ENCODE measurements around the gene CDH22.

Gene CDH22

DNA sequence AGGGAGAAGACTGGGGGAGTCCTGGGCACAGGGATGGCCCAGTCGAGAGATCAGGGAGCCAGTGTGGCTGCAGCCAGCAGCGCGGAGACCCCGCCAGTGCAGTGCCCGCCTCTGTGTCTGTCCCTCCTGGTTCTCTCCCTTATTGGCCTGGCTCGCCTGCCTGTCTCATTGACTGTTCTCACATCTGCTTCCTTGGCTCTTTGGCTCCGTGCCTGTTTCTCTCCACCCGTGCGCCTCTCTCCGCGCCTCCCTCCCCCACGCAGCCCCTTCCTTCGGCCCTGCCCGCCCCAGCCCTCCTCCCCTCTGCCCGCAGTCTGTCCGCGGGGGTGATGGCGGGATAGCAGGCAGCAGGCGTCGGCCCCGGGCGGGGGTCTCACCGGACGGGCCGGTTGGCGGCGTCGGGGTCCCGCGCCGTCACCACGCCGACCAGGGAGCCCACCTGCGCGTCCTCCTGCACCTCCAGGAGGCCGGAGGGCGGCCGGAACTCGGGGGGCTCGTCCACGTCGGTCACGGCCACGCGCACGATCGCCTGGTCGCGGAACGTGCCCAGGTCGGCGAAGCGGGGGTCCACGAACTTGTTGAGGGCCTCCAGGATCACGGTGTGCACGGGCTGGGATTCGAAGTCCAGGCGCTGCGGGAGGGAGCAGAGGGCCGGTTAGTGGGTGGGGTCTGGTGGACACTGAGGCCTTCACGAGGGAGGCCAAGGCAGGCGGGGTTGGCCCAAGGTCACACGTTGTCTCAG lies 98.2 kb downstream of the CDH22 start:
- H3K9me3 Mint-ChIP-seq: no peaks in the 10 kb centered on the region
- H3K36me3 Mint-ChIP-seq (ENCODE audit: low read depth): no peaks in the 10 kb centered on the region
- peaks cover 14% of the 10 kb centered on the region for H3K4me1 Mint-ChIP-seq (ENCODE audit: low read depth)
- peaks cover 42% of the 10 kb centered on the region for H3K27me3 Mint-ChIP-seq
- no peak overlapping the region for H3K4me3 Mint-ChIP-seq
- no peak overlapping the region for H3K27ac Mint-ChIP-seq

DNA sequence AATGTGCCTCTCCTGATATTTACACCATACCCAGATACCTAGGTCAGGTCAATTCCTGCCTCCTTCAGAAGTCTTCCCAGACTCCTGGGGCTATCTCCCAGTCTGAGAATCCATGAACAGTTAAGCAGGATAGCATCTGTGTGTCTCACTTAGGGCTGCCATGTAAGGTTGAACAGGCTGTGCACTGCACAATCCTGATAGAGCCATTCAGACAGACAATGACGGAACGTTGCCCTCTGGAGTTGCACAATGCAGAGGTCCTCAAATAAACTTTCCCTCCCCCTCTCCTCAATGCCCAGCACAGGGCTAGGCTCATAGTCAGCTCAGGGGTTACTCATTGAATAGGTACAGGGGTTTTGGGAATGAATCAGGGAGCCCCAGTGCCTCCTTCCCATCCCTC lies 100.5 kb downstream of the CDH22 start:
- no peaks in the 10 kb centered on the region for H3K9me3 Mint-ChIP-seq
- peaks cover 16% of the 10 kb centered on the region for H3K4me1 Mint-ChIP-seq (ENCODE audit: low read depth)
- H3K27me3 Mint-ChIP-seq: peaks cover 43% of the 10 kb centered on the region
- H3K4me3 Mint-ChIP-seq: no peak overlapping the region
- H3K36me3 Mint-ChIP-seq (ENCODE audit: low read depth): no peaks in the 10 kb centered on the region
- no peak overlapping the region for H3K27ac Mint-ChIP-seq

DNA sequence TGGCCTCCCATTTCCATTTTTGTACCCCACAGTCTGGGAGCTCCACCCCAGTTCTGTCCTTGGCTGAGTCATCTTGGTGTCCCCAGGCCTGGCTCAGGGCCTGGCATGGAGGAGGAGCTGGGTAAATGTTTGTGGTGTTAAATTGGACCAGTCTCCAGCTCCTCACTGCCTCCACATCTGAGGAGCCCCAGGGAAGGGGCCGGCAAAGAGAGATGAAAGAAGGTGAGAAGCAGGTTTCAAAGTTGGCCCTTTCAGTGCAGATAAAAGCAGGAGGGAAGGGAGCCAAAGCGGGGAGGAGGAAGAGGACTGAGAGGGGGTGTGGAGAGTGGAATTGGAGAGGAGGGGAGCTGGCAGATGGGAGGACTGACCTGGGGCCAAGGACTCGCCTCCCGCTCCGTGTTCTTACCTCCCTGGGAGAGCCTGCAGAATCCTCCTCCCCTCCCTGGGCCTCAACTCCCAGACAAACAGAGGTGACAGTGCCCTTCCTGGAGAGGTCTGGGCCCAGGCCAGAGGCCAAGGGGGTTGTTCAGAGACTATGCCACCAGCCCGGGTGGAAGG lies 101.2 kb downstream of the CDH22 start:
- H3K27me3 Mint-ChIP-seq: peaks cover 42% of the 10 kb centered on the region
- no peak overlapping the region for H3K27ac Mint-ChIP-seq
- peaks cover 16% of the 10 kb centered on the region for H3K4me1 Mint-ChIP-seq (ENCODE audit: low read depth)
- no peaks in the 10 kb centered on the region for H3K36me3 Mint-ChIP-seq (ENCODE audit: low read depth)
- H3K4me3 Mint-ChIP-seq: no peak overlapping the region
- no peaks in the 10 kb centered on the region for H3K9me3 Mint-ChIP-seq

DNA sequence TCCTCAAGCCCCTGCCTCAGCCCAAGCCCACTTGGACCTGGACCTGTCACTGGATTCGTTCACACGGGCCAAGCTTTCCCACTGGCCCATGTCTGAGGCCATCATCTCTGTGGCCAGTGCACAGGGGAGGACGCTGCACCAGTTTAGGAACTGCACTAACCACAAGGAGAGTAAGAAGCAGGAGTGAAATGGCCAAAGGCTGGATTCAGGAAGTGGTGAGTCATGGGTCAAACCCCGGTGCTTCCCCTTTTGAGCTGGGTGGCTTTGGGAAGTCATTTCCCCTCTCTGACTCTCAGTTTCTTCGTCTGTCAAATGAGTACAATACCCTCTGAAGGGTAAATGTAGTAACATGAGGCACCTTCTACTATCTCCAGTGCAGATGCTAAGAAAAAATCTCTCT lies 102.3 kb downstream of the CDH22 start:
- H3K9me3 Mint-ChIP-seq: no peaks in the 10 kb centered on the region
- H3K27ac Mint-ChIP-seq: no peak overlapping the region
- peaks cover 43% of the 10 kb centered on the region for H3K27me3 Mint-ChIP-seq
- no peak overlapping the region for H3K4me3 Mint-ChIP-seq
- H3K4me1 Mint-ChIP-seq (ENCODE audit: low read depth): peaks cover 16% of the 10 kb centered on the region
- H3K36me3 Mint-ChIP-seq (ENCODE audit: low read depth): no peaks in the 10 kb centered on the region

DNA sequence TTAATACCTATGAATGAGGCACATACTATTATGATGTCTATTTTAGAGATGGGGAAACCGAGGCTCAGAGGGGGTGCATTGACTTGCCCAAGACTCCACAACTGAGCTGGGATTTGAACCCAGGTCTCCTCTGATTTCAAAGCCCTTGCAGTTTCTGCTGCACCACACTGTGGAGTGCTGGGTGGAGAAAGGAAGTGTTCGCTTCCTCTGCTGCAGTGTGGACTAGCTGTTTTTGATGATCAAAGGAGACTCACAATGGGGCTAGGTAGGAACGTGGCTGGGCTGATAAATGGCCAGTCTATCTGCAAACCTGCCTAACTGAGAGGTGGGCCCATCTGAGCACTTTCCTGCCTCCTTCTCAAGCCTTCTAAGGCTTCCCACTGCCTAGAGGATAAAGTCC lies 102.9 kb downstream of the CDH22 start:
- no peaks in the 10 kb centered on the region for H3K36me3 Mint-ChIP-seq (ENCODE audit: low read depth)
- H3K4me3 Mint-ChIP-seq: no peak overlapping the region
- H3K9me3 Mint-ChIP-seq: no peaks in the 10 kb centered on the region
- peaks cover 39% of the 10 kb centered on the region for H3K27me3 Mint-ChIP-seq
- no peak overlapping the region for H3K27ac Mint-ChIP-seq
- peaks cover 16% of the 10 kb centered on the region for H3K4me1 Mint-ChIP-seq (ENCODE audit: low read depth)

DNA sequence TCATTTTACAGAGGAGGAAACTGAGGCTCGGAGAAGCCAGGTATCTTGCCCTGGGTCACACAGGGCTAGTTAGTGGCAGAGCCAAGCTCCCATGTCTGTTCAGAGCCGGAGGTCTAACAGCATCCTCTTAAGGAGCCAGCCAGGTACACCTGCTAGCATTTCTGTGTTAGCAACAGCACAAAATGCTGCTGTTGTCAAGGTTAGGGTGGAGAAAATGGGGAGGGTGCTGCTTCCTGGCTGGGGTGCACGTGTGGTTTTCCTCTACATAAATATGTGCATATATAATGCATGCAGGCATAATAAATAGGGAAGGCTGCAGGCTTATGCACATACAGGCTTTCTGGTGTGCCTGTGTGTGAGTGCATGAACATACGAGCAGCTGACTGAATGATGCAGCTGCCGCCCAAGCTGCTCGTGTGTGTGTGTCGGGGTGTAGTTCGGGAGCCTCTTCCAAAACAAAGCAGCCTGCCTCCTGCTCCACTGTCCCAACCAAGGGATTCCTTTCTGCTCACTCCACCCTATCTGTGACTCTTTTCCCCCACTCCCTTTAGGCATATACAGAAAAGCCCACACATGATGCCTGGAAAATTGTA lies 103.6 kb downstream of the CDH22 start:
- H3K36me3 Mint-ChIP-seq (ENCODE audit: low read depth): no peaks in the 10 kb centered on the region
- H3K4me3 Mint-ChIP-seq: no peak overlapping the region
- no peaks in the 10 kb centered on the region for H3K9me3 Mint-ChIP-seq
- H3K27ac Mint-ChIP-seq: no peak overlapping the region
- peaks cover 16% of the 10 kb centered on the region for H3K4me1 Mint-ChIP-seq (ENCODE audit: low read depth)
- peaks cover 40% of the 10 kb centered on the region for H3K27me3 Mint-ChIP-seq

DNA sequence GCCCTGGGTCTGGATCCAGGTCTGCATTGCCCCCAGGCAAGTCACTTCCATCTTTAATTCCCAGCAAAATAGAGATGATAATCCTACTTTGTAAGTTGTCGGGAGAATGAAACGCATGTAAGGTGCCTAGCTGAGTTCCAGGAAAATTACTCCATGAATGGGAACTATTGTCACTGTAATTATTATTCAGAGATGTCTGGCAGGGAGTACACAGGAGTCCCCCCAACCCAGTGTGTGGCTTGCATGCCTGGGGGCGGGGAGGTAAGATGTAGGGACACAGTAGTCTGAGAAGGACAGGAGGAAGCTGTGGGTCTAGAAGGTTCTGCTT lies 104.8 kb downstream of the CDH22 start:
- H3K9me3 Mint-ChIP-seq: no peaks in the 10 kb centered on the region
- no peaks in the 10 kb centered on the region for H3K36me3 Mint-ChIP-seq (ENCODE audit: low read depth)
- no peak overlapping the region for H3K27ac Mint-ChIP-seq
- H3K4me3 Mint-ChIP-seq: no peak overlapping the region
- H3K4me1 Mint-ChIP-seq (ENCODE audit: low read depth): peaks cover 16% of the 10 kb centered on the region
- peaks cover 44% of the 10 kb centered on the region for H3K27me3 Mint-ChIP-seq

DNA sequence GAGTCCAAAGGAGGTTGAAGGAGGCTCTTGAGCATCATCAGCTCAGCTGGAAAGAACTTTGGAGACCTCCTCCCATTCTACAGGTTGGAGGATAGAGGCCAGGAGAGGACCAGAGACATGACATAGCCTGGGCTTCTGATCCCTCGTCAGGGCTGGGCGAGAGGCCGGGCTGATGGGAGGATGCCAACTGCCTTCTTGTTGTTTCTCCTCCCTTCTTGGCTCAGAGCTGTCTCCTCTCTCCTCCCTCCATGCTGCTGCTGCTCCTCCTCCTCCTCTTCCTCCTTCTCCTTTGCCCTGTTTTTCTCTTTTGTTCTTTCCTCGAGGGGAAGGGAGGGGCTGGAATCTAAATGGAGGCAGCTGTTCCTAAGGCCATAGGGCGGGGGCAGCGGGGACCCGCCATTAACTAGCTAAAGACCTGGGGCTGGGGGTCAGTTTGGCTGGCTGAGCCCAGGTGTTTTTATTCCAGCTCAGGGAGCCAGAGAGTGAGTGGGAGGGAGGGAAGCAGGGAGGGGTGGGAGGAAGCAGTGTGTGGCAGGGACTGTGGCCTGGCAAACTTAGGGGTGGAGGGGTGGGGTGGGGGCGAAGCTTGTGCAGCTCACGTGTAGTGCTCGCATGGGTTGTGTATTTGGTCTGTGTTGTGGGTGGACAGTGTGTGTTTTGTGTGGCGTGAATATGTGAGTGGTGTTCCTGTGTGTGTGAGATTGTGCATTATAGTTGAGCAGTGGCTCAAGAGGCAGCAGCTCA lies 105.4 kb downstream of the CDH22 start:
- Mint-ChIP-seq H3K27me3 (peaks cover 45% of the 10 kb centered on the region), H3K27ac (no peak overlapping the region), H3K4me3 (no peak overlapping the region), H3K36me3 (ENCODE audit: low read depth) (no peaks in the 10 kb centered on the region), H3K9me3 (no peaks in the 10 kb centered on the region), H3K4me1 (ENCODE audit: low read depth) (peaks cover 16% of the 10 kb centered on the region)

DNA sequence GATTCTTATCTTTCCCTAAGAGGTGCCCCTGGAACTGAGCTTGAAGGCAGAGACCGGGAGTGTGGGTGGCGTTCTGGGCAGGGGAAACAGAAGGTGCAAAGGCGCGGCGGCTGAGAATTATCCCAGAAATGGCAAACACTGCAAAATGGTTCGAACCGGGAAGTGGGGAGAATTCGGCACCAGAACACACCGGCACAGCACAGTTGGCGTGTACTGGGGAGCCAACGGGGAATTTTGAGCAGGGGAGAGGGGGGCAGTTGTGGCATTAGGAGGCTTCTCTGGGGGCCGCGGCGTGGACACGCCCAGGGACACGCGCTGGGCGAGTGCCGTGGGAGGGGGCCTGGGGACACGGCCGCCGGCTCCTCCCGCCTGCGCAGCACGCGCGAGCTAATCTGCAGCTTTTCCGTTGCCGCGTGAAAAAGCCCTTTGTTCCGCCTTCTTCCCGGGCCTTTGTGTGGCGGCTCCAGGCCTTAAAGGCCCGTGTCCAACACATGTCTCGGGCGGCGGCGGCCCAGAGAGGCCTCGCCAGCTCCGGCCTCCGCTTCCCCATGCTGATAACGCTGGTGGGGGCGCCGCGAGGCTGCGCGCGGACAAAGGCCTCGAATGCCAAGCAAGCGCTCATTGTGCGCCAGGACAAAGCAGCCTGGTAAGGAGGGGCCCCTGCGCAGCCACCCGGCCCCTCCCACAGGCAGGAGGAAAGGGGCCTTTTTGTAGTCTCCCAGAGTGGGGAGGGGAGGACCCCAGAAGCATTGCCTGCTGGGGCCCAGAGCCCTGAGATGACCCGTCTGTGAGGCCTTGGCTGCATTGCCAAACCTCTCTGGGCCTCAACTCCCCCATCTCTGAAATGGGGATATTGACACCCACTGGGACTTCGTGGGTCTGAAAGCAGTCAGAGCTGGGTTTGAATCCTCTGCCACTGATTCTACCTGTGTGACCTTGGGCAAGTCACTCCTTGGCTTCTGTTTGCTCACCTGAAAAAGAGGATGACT lies 107.4 kb downstream of the CDH22 start:
- Mint-ChIP-seq H3K36me3 (ENCODE audit: low read depth) (no peaks in the 10 kb centered on the region), H3K4me1 (ENCODE audit: low read depth) (peaks cover 8% of the 10 kb centered on the region), H3K27ac (no peak overlapping the region), H3K4me3 (no peak overlapping the region), H3K9me3 (no peaks in the 10 kb centered on the region), H3K27me3 (peaks cover 36% of the 10 kb centered on the region)

DNA sequence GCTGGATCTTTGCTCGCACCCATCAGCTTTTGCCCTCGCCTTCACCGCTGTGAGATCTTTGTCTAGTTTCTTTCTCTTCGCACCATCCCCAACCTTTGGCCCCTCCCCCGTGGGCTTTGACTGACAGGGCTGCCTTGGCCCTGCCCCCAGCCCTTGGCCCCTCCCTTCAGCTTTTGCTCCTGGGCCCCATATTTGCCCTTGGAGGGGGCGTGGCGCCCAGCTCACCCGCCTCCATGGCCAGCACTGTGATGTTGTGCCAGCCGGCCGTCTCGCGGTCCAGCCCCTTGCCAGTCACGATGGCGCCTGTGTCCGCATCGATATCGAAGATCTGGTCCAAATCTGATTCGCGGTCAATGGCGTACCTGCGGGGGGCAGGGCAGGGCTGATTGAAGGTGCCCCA lies 109.1 kb downstream of the CDH22 start:
- Mint-ChIP-seq H3K4me1 (ENCODE audit: low read depth) (no peaks in the 10 kb centered on the region), H3K9me3 (no peaks in the 10 kb centered on the region), H3K27me3 (peaks cover 36% of the 10 kb centered on the region), H3K4me3 (no peak overlapping the region), H3K27ac (no peak overlapping the region), H3K36me3 (ENCODE audit: low read depth) (no peaks in the 10 kb centered on the region)

DNA sequence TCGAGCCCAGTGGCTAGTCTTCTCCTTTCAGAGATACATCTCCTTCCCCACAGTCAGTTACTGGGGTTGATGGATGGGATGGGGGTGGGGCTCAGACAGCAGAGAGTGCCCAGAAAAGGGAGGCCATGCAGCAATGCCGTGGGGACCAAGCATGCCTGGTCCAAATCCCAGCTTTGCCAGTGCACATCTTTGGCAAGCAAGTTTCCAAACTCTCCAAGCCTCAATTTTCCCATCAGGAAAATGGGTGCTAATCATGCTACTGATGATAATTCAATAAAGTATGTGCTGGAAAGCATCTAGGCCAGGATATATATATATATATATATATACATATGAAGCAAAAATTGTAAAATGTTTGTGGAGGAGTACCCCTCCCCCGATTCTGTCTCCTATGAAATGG lies 111.3 kb downstream of the CDH22 start:
- peaks cover 28% of the 10 kb centered on the region for H3K27me3 Mint-ChIP-seq
- no peak overlapping the region for H3K27ac Mint-ChIP-seq
- no peaks in the 10 kb centered on the region for H3K9me3 Mint-ChIP-seq
- no peaks in the 10 kb centered on the region for H3K36me3 Mint-ChIP-seq (ENCODE audit: low read depth)
- no peaks in the 10 kb centered on the region for H3K4me1 Mint-ChIP-seq (ENCODE audit: low read depth)
- no peak overlapping the region for H3K4me3 Mint-ChIP-seq

DNA sequence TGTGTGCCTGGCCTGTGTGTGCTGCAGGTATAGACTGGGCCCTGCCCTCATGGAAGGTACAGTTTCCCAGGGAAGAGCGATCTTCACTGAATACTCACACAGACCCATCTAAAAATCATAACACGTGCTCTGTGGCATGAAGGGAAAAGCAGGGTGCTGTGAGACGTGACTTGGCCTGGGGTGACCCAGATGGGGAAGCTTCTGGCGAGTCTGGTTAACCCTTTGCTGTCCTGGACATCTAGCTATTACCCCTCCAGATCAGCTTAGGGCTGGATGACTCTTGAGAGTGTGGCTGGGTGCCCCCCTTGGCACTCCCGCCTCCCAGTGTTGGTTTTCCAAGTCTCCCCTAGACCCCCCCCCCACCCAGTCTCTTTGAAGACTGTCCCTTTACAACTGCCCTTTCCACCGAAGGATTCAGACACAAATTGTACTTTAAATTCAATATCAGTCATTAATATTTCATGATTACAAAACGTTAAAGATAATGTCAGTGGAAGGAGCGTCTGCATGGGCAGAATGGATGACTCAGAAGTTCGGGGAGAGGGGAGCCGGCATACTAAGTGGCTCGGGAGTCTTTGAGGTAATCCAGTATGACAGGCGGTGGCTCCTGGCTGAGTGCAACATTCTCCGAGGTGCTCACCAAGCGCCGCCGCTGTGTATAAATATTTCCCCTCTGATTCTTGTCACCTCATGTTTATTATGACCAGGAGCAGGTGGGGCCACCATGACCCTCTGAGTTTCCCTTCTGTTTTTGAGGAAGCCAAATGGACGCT lies 112.8 kb downstream of the CDH22 start:
- peaks cover 21% of the 10 kb centered on the region for H3K27me3 Mint-ChIP-seq

DNA sequence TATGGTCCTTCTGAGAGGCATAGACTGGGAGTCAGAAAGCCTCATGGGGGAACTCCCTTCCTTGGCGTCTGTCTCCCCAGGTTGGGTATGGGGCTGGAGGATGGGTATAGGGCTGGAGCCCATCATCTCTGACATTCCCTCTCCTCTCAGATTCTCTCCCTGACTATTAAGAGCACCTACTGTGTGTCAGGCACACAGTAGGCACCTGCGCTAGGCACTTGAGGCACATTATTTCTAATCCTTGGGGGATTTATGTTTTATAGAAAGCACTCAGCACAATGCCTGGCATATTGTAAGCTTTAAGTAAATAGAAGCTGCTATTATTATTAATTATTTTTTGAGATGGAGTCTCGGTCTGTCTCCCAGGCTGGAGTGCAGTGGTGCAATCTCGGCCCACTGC lies 113.9 kb downstream of the CDH22 start:
- Mint-ChIP-seq H3K4me1 (ENCODE audit: low read depth) (no peaks in the 10 kb centered on the region), H3K9me3 (no peaks in the 10 kb centered on the region), H3K27me3 (peaks cover 15% of the 10 kb centered on the region), H3K36me3 (ENCODE audit: low read depth) (no peaks in the 10 kb centered on the region), H3K4me3 (no peak overlapping the region), H3K27ac (no peak overlapping the region)

More for the DNA sequence above, 112.8 kb downstream of the CDH22 start:
- Mint-ChIP-seq H3K27ac (no peak overlapping the region), H3K9me3 (no peaks in the 10 kb centered on the region), H3K36me3 (ENCODE audit: low read depth) (no peaks in the 10 kb centered on the region), H3K4me3 (no peak overlapping the region), H3K4me1 (ENCODE audit: low read depth) (no peaks in the 10 kb centered on the region)

Data from stimulated activated naive CD8-positive, alpha-beta T cell treated with anti-CD3 and anti-CD28 coated beads, Interleukin-15, Interleukin-2, amounts not matched to agents 100 ng/mL and 50 ng/mL, for 24 hours (primary cell).